CD4-positive, alpha-beta memory T cell (primary cell): ENCODE results near the gene WDR37. TPM values are rescaled to one million over a fixed set of nuclear protein-coding genes. Genes with fewer than 3 reads are reported as not detected.
"Not testable (repeated sequence)": the region's sequence is repeated elsewhere in the genome, so short reads cannot be mapped to it uniquely, and the experiment has no call there.

Experiments
- CTCF ChIA-PET: fragments of 350-600 bp; sonication (Branson Sonifier 250); formaldehyde crosslinking; loops from one replicate; lab custom pipeline; 2021; ENCODE audit warnings: inconsistent platforms; ENCODE audit not compliant: partially characterized antibody; lab: Charles Lee
- POLR2A ChIA-PET: fragments of 350-600 bp; sonication (Branson Sonifier 250); formaldehyde crosslinking; loops from one replicate; lab custom pipeline; 2021; ENCODE audit not compliant: partially characterized antibody; lab: Charles Lee
- DNase-seq, 5 donors: peaks; one replicate each; pipeline versions ENCODE4 v3.0.0 to v3.0.0-alpha.2; 2020 to 2022; ENCODE audit warnings: mixed read lengths in 1 of 5
- H3K27ac ChIP-seq: one replicate; pipeline ENCODE4 v1.7.0; 2013; ENCODE audit warnings: low read depth, low read length
- H3K27me3 ChIP-seq: 2 replicates; pipeline ENCODE4 v1.7.0; 2013; ENCODE audit warnings: mild to moderate bottlenecking, low read length, moderate library complexity; ENCODE audit not compliant: insufficient read depth
- H3K36me3 ChIP-seq: 2 replicates; pipeline ENCODE4 v1.7.0; 2013; ENCODE audit warnings: mild to moderate bottlenecking, low read length, moderate library complexity; ENCODE audit not compliant: insufficient read depth
- H3K4me1 ChIP-seq: 2 replicates; pipeline ENCODE4 v1.7.0; 2013; ENCODE audit warnings: mild to moderate bottlenecking, low read length, moderate library complexity; ENCODE audit not compliant: insufficient read depth
- H3K4me3 ChIP-seq, 2 donors: one replicate each; pipeline ENCODE4 v1.7.0; 2013; ENCODE audit warnings: low read length in 2 of 2, mild to moderate bottlenecking in 1 of 2
- H3K9me3 ChIP-seq, 2 donors: one replicate each; pipeline ENCODE4 v1.7.0; 2013; ENCODE audit warnings: low read length in 2 of 2, control low read depth in 1 of 2; ENCODE audit not compliant: control insufficient read depth in 1 of 2
- H3K27ac Mint-ChIP-seq, 7 donors: one replicate each; pipeline ENCODE4 v1.8.0; 2020 to 2021; ENCODE audit warnings: mixed read lengths in 7 of 7, mild to moderate bottlenecking in 6 of 7, inconsistent platforms in 3 of 7, moderate library complexity in 3 of 7
- H3K27me3 Mint-ChIP-seq, 2 donors: one replicate each; pipeline ENCODE4 v1.8.0; 2020 to 2021; ENCODE audit warnings: mixed read lengths in 2 of 2
- H3K36me3 Mint-ChIP-seq, 2 donors: one replicate each; pipeline ENCODE4 v1.8.0; 2020 to 2021; ENCODE audit warnings: mixed read lengths in 2 of 2, inconsistent platforms in 1 of 2, mild to moderate bottlenecking in 1 of 2
- H3K4me1 Mint-ChIP-seq, 4 donors: one replicate each; pipeline ENCODE4 v1.8.0; 2020 to 2021; ENCODE audit warnings: mixed read lengths in 4 of 4, mild to moderate bottlenecking in 1 of 4
- H3K4me3 Mint-ChIP-seq, 8 donors: one replicate each; pipeline ENCODE4 v1.8.0; 2020 to 2021; ENCODE audit warnings: mixed read lengths in 8 of 8, mild to moderate bottlenecking in 7 of 8, moderate library complexity in 6 of 8, inconsistent platforms in 3 of 8
- H3K9me3 Mint-ChIP-seq, 8 donors: one replicate each; pipeline ENCODE4 v1.8.0; 2020 to 2021; ENCODE audit warnings: mixed read lengths in 8 of 8, mild to moderate bottlenecking in 5 of 8, inconsistent platforms in 3 of 8, moderate library complexity in 1 of 8
- intact Hi-C: fragments of 100-400 bp; cut with micrococcal nuclease; formaldehyde crosslinking; loops from one replicate; pipeline ENCODE4 v1.15.1; 2023
- polyA plus RNA-seq, 2 donors: library from polyadenylated mRNA; unstranded; fragments of 300-500 nt; fragmentation: Illumina TruSeq; gene quantifications; one replicate each; pipeline ENCODE4 v1.2.3, GENCODE V29; 2021
- total RNA-seq, 2 experiments: library from RNA; stranded (reverse); gene quantifications; one replicate each; pipeline ENCODE4 v1.2.3, GENCODE V29; 2021

The WDR37 gene, protein sequence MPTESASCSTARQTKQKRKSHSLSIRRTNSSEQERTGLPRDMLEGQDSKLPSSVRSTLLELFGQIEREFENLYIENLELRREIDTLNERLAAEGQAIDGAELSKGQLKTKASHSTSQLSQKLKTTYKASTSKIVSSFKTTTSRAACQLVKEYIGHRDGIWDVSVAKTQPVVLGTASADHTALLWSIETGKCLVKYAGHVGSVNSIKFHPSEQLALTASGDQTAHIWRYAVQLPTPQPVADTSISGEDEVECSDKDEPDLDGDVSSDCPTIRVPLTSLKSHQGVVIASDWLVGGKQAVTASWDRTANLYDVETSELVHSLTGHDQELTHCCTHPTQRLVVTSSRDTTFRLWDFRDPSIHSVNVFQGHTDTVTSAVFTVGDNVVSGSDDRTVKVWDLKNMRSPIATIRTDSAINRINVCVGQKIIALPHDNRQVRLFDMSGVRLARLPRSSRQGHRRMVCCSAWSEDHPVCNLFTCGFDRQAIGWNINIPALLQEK
- total RNA-seq (10 to 100 TPM; 41.7 to 42.5 TPM), polyA plus RNA-seq (10 to 100 TPM; 14.2 to 18.0 TPM)

- CTCF ChIA-PET: interaction anchor here (1.5 to 1.6 kb wide), 2 partner anchors 11 to 70 kb away, joined by 3 to 4 read pairs; no protein-coding TSS in a partner anchor
- intact Hi-C loops: loop anchor here (1.0 kb wide), 1 partner anchor 8 kb away; no protein-coding TSS in a partner anchor
- H3K4me1 Mint-ChIP-seq: peaks cover 55 to 97% (median 76%) of the 10 kb centered on the region in 4 donors
Observed at GRCh38 chr10:1056326-1057105, at the start of gene WDR37. TSS of gene WDR37 (plus strand) at chr10:1056385. CDS start at chr10:1072156, 15,771 bp downstream.

GRCh38 chr10:1006573-1006972 lies 49.6 kb upstream of the WDR37 start:
- H3K27ac Mint-ChIP-seq: no peak overlapping the region
- POLR2A ChIA-PET: no interaction called here
- H3K36me3 Mint-ChIP-seq: peaks cover 73 to 80% of the 10 kb centered on the region in 2 donors
- Histone ChIP-seq H3K4me1 (no peaks in the 10 kb centered on the region), H3K9me3 (no peaks in the 10 kb centered on the region), H3K27me3 (no peaks in the 10 kb centered on the region), H3K36me3 (peaks cover 79% of the 10 kb centered on the region), H3K4me3 (no peak overlapping the region), H3K27ac (no peak overlapping the region)
- H3K4me1 Mint-ChIP-seq: peaks cover 0 to 8% (median 3%) of the 10 kb centered on the region in 4 donors
- no peak for DNase-seq
- H3K9me3 Mint-ChIP-seq: peaks cover 0 to 13% (median 8%) of the 10 kb centered on the region in 8 donors
- intact Hi-C loops: no loop called here
- CTCF ChIA-PET: no interaction called here
- H3K4me3 Mint-ChIP-seq: no peak overlapping the region
- no peaks in the 10 kb centered on the region for H3K27me3 Mint-ChIP-seq

More at GRCh38 chr10:1056326-1057105, at the start of gene WDR37:
- peak within 1 kb of the TSS; percentile 94 to 98 (median 96) for H3K4me3 Mint-ChIP-seq
- POLR2A ChIA-PET: interaction anchor here (1.2 to 3.6 kb wide), 7 partner anchors 8 to 71 kb away, joined by 3 to 22 read pairs (median 6); partner anchors contain the start of genes GTPBP4 and IDI1
- Histone ChIP-seq H3K4me3 (peak within 1 kb of the TSS; percentile 67 to 89), H3K4me1 (peaks cover 74% of the 10 kb centered on the region), H3K27ac (peak within 1 kb of the TSS; percentile 98), H3K27me3 (no peaks in the 10 kb centered on the region), H3K36me3 (peaks cover 18% of the 10 kb centered on the region), H3K9me3 (no peaks in the 10 kb centered on the region)
- no peaks in the 10 kb centered on the region for H3K9me3 Mint-ChIP-seq
- peak within 1 kb of the TSS; percentile 93 to 99 (median 95) for H3K27ac Mint-ChIP-seq
- H3K36me3 Mint-ChIP-seq: peaks cover 0 to 52% of the 10 kb centered on the region in 2 donors
- no peaks in the 10 kb centered on the region for H3K27me3 Mint-ChIP-seq
- DNase-seq: peak; percentile 86 to 89 (median 87)

DNA sequence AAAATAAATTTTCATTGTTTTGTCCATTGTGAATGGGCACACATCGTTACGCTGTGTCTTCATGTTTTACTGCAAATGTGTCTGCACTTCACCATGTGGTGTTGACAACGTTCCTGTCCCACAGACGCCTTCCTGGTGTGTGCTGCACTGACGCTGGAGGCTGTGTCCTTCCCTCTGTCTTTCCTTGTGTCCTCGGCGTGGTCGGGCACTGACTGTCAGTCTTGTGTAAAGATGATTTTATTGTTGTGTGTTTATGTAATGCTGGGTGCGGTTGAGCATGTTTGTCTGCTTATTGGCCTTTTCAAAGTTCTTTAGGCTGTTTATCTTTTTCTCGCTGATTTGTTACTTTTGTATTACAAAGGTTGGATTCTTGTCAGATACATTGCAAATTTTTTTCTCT lies 48.6 kb upstream of the WDR37 start:
- no peaks in the 10 kb centered on the region for H3K9me3 ChIP-seq
- H3K27ac ChIP-seq: no peak overlapping the region
- intact Hi-C loops: no loop called here
- Mint-ChIP-seq H3K9me3 (peaks cover 0 to 7% (median 3%) of the 10 kb centered on the region in 8 donors), H3K27ac (no peak overlapping the region), H3K27me3 (no peaks in the 10 kb centered on the region), H3K36me3 (peaks cover 72 to 83% of the 10 kb centered on the region in 2 donors), H3K4me3 (no peak overlapping the region), H3K4me1 (peaks cover 0 to 4% (median 2%) of the 10 kb centered on the region in 4 donors)
- H3K4me1 ChIP-seq: no peaks in the 10 kb centered on the region
- no peak overlapping the region for H3K4me3 ChIP-seq
- ChIA-PET CTCF (no interaction called here), POLR2A (no interaction called here)
- no peak for DNase-seq
- no peaks in the 10 kb centered on the region for H3K27me3 ChIP-seq
- H3K36me3 ChIP-seq: peaks cover 81% of the 10 kb centered on the region

GRCh38 chr10:1009071-1009494 lies 47.1 kb upstream of the WDR37 start:
- Histone ChIP-seq H3K36me3 (peaks cover 75% of the 10 kb centered on the region), H3K27me3 (no peaks in the 10 kb centered on the region), H3K4me3 (no peak overlapping the region), H3K4me1 (no peaks in the 10 kb centered on the region), H3K27ac (no peak overlapping the region), H3K9me3 (no peaks in the 10 kb centered on the region)
- intact Hi-C loops: no loop called here
- Mint-ChIP-seq H3K4me1 (peaks cover 0 to 3% (median 1%) of the 10 kb centered on the region in 4 donors), H3K27ac (no peak overlapping the region), H3K4me3 (no peak overlapping the region), H3K27me3 (no peaks in the 10 kb centered on the region), H3K36me3 (peaks cover 68 to 78% of the 10 kb centered on the region in 2 donors), H3K9me3 (no peaks in the 10 kb centered on the region)
- DNase-seq: no peak
- POLR2A ChIA-PET: interaction anchor here (1.0 kb wide), 1 partner anchor 40 kb away, joined by 4 read pairs; the partner anchor contains the start of gene IDI1
- CTCF ChIA-PET: no interaction called here

GRCh38 chr10:1009947-1010346 lies 46.2 kb upstream of the WDR37 start:
- CTCF ChIA-PET, H3K4me1 Mint-ChIP-seq, H3K4me1 ChIP-seq, H3K27me3 Mint-ChIP-seq, H3K9me3 ChIP-seq, H3K4me3 ChIP-seq, H3K27me3 ChIP-seq, H3K27ac Mint-ChIP-seq, DNase-seq, intact Hi-C loops, H3K27ac ChIP-seq, H3K4me3 Mint-ChIP-seq, H3K9me3 Mint-ChIP-seq: not testable (repeated sequence)
- POLR2A ChIA-PET: interaction anchor here (1.0 kb wide), 1 partner anchor 39 kb away, joined by 4 read pairs; the partner anchor contains the start of gene IDI1
- H3K36me3 ChIP-seq: peaks cover 73% of the 10 kb centered on the region
- peaks cover 74 to 81% of the 10 kb centered on the region in 2 donors for H3K36me3 Mint-ChIP-seq

DNA sequence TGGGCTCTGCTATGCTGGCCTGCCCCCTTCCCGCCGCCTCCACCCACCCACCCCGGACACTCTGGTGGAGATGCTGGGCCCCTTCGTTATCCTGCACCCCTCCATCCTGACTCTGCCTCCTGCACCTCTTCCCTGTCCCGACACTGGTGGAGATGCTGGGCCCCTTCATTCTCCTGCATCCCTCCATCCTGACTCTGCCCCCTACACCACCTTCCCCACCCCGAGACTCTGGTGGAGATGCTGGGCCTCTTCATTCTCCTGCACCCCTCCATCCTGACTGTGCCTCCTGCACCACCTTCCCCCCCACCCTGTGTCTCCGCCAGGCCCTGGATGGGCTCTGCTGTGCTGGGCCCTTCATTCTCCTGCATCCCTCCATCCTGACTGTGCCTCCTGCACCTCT lies 45.5 kb upstream of the WDR37 start:
- no peak overlapping the region for H3K4me3 ChIP-seq
- H3K9me3 Mint-ChIP-seq: no peaks in the 10 kb centered on the region
- peaks cover 74% of the 10 kb centered on the region for H3K36me3 ChIP-seq
- ChIA-PET CTCF (no interaction called here), POLR2A (no interaction called here)
- H3K27me3 ChIP-seq: no peaks in the 10 kb centered on the region
- no peaks in the 10 kb centered on the region for H3K27me3 Mint-ChIP-seq
- no peaks in the 10 kb centered on the region for H3K9me3 ChIP-seq
- no peak overlapping the region for H3K27ac ChIP-seq
- no peaks in the 10 kb centered on the region for H3K4me1 ChIP-seq
- H3K27ac Mint-ChIP-seq: peak overlapping the region in 1 of 7 donors; percentile 52
- peaks cover 0 to 3% (median 1%) of the 10 kb centered on the region in 4 donors for H3K4me1 Mint-ChIP-seq
- peaks cover 70 to 79% of the 10 kb centered on the region in 2 donors for H3K36me3 Mint-ChIP-seq
- intact Hi-C loops: no loop called here
- no peak for DNase-seq
- no peak overlapping the region for H3K4me3 Mint-ChIP-seq
